Measurements from ENCODE around the gene DLX4. TPM values are rescaled to one million over a fixed set of nuclear protein-coding genes. Genes with fewer than 3 reads are reported as not detected.
A peak's percentile ranks its signal among the peaks of the same experiment; 100 is the strongest.

The DLX4 gene
- total RNA-seq, 1 experiment from 2014 or later = 1.3 TPM

- Mint-ChIP-seq H3K4me1 (0 out of 2 replicates have a peak, but pooled peaks cover 3% of the 10 kb centered on the region), H3K27ac (no peak overlapping the region), H3K36me3 (no peaks in the 10 kb centered on the region), H3K9me3 (no peaks in the 10 kb centered on the region), H3K4me3 (no peak overlapping the region), H3K27me3 (ENCODE audit: low read depth) (peaks cover 27% of the 10 kb centered on the region)
- DNase-seq (ENCODE audit: low spot score) (no peak), ATAC-seq (no peak)
- TF ChIP-seq TEAD4 (CRISPR knock-in tag; IDR thresholded peaks at IDR 0.05) = no peak
- no peak for TF ChIP-seq IRF1 (CRISPR knock-in tag; IDR thresholded peaks at IDR 0.05)
- no peak for TF ChIP-seq ZNF281 (CRISPR knock-in tag; IDR thresholded peaks at IDR 0.05)
- no peak for TF ChIP-seq CTCF (IDR thresholded peaks at IDR 0.05)
- no peak for TF ChIP-seq FOXP1 (CRISPR knock-in tag; IDR thresholded peaks at IDR 0.05; ENCODE audit: borderline replicate concordance)
- TF ChIP-seq ZNF317 (CRISPR knock-in tag; IDR thresholded peaks at IDR 0.05; ENCODE audit: borderline replicate concordance, low read depth) = no peak
- TF ChIP-seq ZNF219 (CRISPR knock-in tag; IDR thresholded peaks at IDR 0.05; ENCODE audit: borderline replicate concordance) = no peak
- TF ChIP-seq ATF1 (CRISPR knock-in tag; IDR thresholded peaks at IDR 0.05) = no peak
- POLR2A ChIA-PET = no interaction called here
- CTCF ChIA-PET = interaction anchor here (1.2 to 5.4 kb wide), 3 partner anchors 9 to 54 kb away, joined by 6 to 53 read pairs (median 15); no protein-coding TSS in a partner anchor
These were observed 26.0 kb upstream of the DLX4 start for GRCh38 chr17:49942947-49943346.

- Mint-ChIP-seq H3K4me1 (0 out of 2 replicates have a peak, but pooled peaks cover 3% of the 10 kb centered on the region), H3K27me3 (ENCODE audit: low read depth) (peaks cover 22% of the 10 kb centered on the region), H3K4me3 (no peak overlapping the region), H3K36me3 (no peaks in the 10 kb centered on the region), H3K9me3 (no peaks in the 10 kb centered on the region), H3K27ac (no peak overlapping the region)
- ATAC-seq (peak; percentile 56), DNase-seq (ENCODE audit: low spot score) (no peak)
- peak; percentile 58 for TF ChIP-seq PRDM15 (CRISPR knock-in tag; IDR thresholded peaks at IDR 0.05)
- no peak for TF ChIP-seq SMAD4 (CRISPR knock-in tag; IDR thresholded peaks at IDR 0.05)
- CTCF ChIA-PET = interaction anchor here (0.8 to 5.4 kb wide), 8 partner anchors 8 to 83 kb away, joined by 3 to 53 read pairs (median 4); no protein-coding TSS in a partner anchor
- POLR2A ChIA-PET = interaction anchor here (0.5 to 0.6 kb wide), 2 partner anchors 27 to 663 kb away, joined by 3 read pairs; no protein-coding TSS in a partner anchor
These were observed 24.6 kb upstream of the DLX4 start for GRCh38 chr17:49944273-49944870.

- DNase-seq (ENCODE audit: low spot score) (no peak), ATAC-seq (no peak)
- Mint-ChIP-seq H3K36me3 (no peaks in the 10 kb centered on the region), H3K4me3 (no peak overlapping the region), H3K27me3 (ENCODE audit: low read depth) (peaks cover 19% of the 10 kb centered on the region), H3K4me1 (0 out of 2 replicates have a peak, but pooled peaks cover 3% of the 10 kb centered on the region), H3K27ac (no peak overlapping the region), H3K9me3 (no peaks in the 10 kb centered on the region)
- CTCF ChIA-PET = interaction anchor here (1.0 to 1.2 kb wide), 2 partner anchors 9 to 47 kb away, joined by 3 read pairs; no protein-coding TSS in a partner anchor
- POLR2A ChIA-PET = interaction anchor here (0.6 kb wide), 1 partner anchor 12 kb away, joined by 3 read pairs; no protein-coding TSS in a partner anchor
- TF ChIP-seq ZBTB21 (CRISPR knock-in tag; IDR thresholded peaks at IDR 0.05; ENCODE audit: borderline replicate concordance) (no peak), EMX1 (CRISPR knock-in tag; IDR thresholded peaks at IDR 0.05) (no peak), NR1H2 (CRISPR knock-in tag; IDR thresholded peaks at IDR 0.05) (no peak), ZNF138 (CRISPR knock-in tag; conservative IDR thresholded peaks at IDR 0.05) (no peak), E2F1 (CRISPR knock-in tag; IDR thresholded peaks at IDR 0.05) (no peak), FOXJ3 (CRISPR knock-in tag; IDR thresholded peaks at IDR 0.05; ENCODE audit: borderline replicate concordance) (no peak), ELF4 (CRISPR knock-in tag; IDR thresholded peaks at IDR 0.05; ENCODE audit: low read depth) (no peak), AR (CRISPR knock-in tag; IDR thresholded peaks at IDR 0.05) (no peak)
These were observed 22.8 kb upstream of the DLX4 start for GRCh38 chr17:49946208-49946607.
